ENCODE results near the gene SERAC1. TPM values are rescaled to one million over a fixed set of nuclear protein-coding genes. Genes with fewer than 3 reads are reported as not detected.
"Not testable (repeated sequence)": the region's sequence is repeated elsewhere in the genome, so short reads cannot be mapped to it uniquely, and the experiment has no call there.

The SERAC1 gene
- total RNA-seq, 1 experiment from 2014 or later: 14.4 TPM

- H3K36me3 ChIP-seq (replicated peaks; ENCODE audit: control insufficient read depth, insufficient read depth, low read length): no peaks in the 10 kb centered on the region
- H3K4me3 ChIP-seq (ENCODE audit: insufficient read depth, low read depth, low read length): no peak overlapping the region
- DNase-seq: no peak
- H3K27me3 ChIP-seq (ENCODE audit: control insufficient read depth, insufficient read depth, low read length): no peaks in the 10 kb centered on the region
These were observed 7.0 kb downstream of the SERAC1 start for GRCh38 chr6:158160932-158161539.

- Histone ChIP-seq H3K4me3 (ENCODE audit: insufficient read depth, low read depth, low read length) (no peak overlapping the region), H3K36me3 (replicated peaks; ENCODE audit: control insufficient read depth, insufficient read depth, low read length) (no peaks in the 10 kb centered on the region), H3K27me3 (ENCODE audit: control insufficient read depth, insufficient read depth, low read length) (no peaks in the 10 kb centered on the region)
- no peak for DNase-seq
These were observed 9.3 kb downstream of the SERAC1 start for GRCh38 chr6:158158748-158159147.

- no peak overlapping the region for H3K4me3 ChIP-seq (ENCODE audit: insufficient read depth, low read depth, low read length)
- H3K27me3 ChIP-seq (ENCODE audit: control insufficient read depth, insufficient read depth, low read length): no peaks in the 10 kb centered on the region
- DNase-seq: no peak
- H3K36me3 ChIP-seq (replicated peaks; ENCODE audit: control insufficient read depth, insufficient read depth, low read length): no peaks in the 10 kb centered on the region
These were observed 9.9 kb downstream of the SERAC1 start for GRCh38 chr6:158158123-158158522.

- DNase-seq: no peak
- Histone ChIP-seq H3K36me3 (replicated peaks; ENCODE audit: control insufficient read depth, insufficient read depth, low read length) (no peaks in the 10 kb centered on the region), H3K27me3 (ENCODE audit: control insufficient read depth, insufficient read depth, low read length) (no peaks in the 10 kb centered on the region), H3K4me3 (ENCODE audit: insufficient read depth, low read depth, low read length) (no peak overlapping the region)
These were observed 10.8 kb downstream of the SERAC1 start for GRCh38 chr6:158157064-158157764.

- DNase-seq: no peak
- Histone ChIP-seq H3K27me3 (ENCODE audit: control insufficient read depth, insufficient read depth, low read length) (no peaks in the 10 kb centered on the region), H3K4me3 (ENCODE audit: insufficient read depth, low read depth, low read length) (no peak overlapping the region), H3K36me3 (replicated peaks; ENCODE audit: control insufficient read depth, insufficient read depth, low read length) (no peaks in the 10 kb centered on the region)
These were observed 13.2 kb downstream of the SERAC1 start for GRCh38 chr6:158154816-158155215.

- Histone ChIP-seq H3K4me3 (ENCODE audit: insufficient read depth, low read depth, low read length) (no peak overlapping the region), H3K36me3 (replicated peaks; ENCODE audit: control insufficient read depth, insufficient read depth, low read length) (no peaks in the 10 kb centered on the region), H3K27me3 (ENCODE audit: control insufficient read depth, insufficient read depth, low read length) (no peaks in the 10 kb centered on the region)
- no peak for DNase-seq
These were observed 14.5 kb downstream of the SERAC1 start for GRCh38 chr6:158153576-158153975.

GRCh38 chr6:158152659-158153058, 15.4 kb downstream of the SERAC1 start:
- Histone ChIP-seq H3K27me3 (ENCODE audit: control insufficient read depth, insufficient read depth, low read length) (no peaks in the 10 kb centered on the region), H3K36me3 (replicated peaks; ENCODE audit: control insufficient read depth, insufficient read depth, low read length) (no peaks in the 10 kb centered on the region), H3K4me3 (ENCODE audit: insufficient read depth, low read depth, low read length) (no peak overlapping the region)
- DNase-seq: no peak

- not testable (repeated sequence) for H3K27me3 ChIP-seq (ENCODE audit: control insufficient read depth, insufficient read depth, low read length)
These were observed 16.0 kb downstream of the SERAC1 start for GRCh38 chr6:158152025-158152424.

GRCh38 chr6:158150701-158151100, 17.4 kb downstream of the SERAC1 start:
- Histone ChIP-seq H3K36me3 (replicated peaks; ENCODE audit: control insufficient read depth, insufficient read depth, low read length) (no peaks in the 10 kb centered on the region), H3K4me3 (ENCODE audit: insufficient read depth, low read depth, low read length) (no peak overlapping the region), H3K27me3 (ENCODE audit: control insufficient read depth, insufficient read depth, low read length) (no peaks in the 10 kb centered on the region)
- DNase-seq: no peak

More at GRCh38 chr6:158152025-158152424, 16.0 kb downstream of the SERAC1 start:
- not testable (repeated sequence) for H3K36me3 ChIP-seq (replicated peaks; ENCODE audit: control insufficient read depth, insufficient read depth, low read length); H3K4me3 ChIP-seq (ENCODE audit: insufficient read depth, low read depth, low read length); DNase-seq

- DNase-seq: no peak
- no peaks in the 10 kb centered on the region for H3K36me3 ChIP-seq (replicated peaks; ENCODE audit: control insufficient read depth, insufficient read depth, low read length)
- H3K4me3 ChIP-seq (ENCODE audit: insufficient read depth, low read depth, low read length): no peak overlapping the region
- H3K27me3 ChIP-seq (ENCODE audit: control insufficient read depth, insufficient read depth, low read length): no peaks in the 10 kb centered on the region
These were observed 18.4 kb downstream of the SERAC1 start for GRCh38 chr6:158149641-158150040.

- Histone ChIP-seq H3K36me3 (replicated peaks; ENCODE audit: control insufficient read depth, insufficient read depth, low read length) (no peaks in the 10 kb centered on the region), H3K4me3 (ENCODE audit: insufficient read depth, low read depth, low read length) (no peak overlapping the region), H3K27me3 (ENCODE audit: control insufficient read depth, insufficient read depth, low read length) (no peaks in the 10 kb centered on the region)
- peak; percentile 57 for DNase-seq
These were observed 24.4 kb downstream of the SERAC1 start for GRCh38 chr6:158143700-158144099.

- DNase-seq: no peak
- no peak overlapping the region for H3K4me3 ChIP-seq (ENCODE audit: insufficient read depth, low read depth, low read length)
- H3K27me3 ChIP-seq (ENCODE audit: control insufficient read depth, insufficient read depth, low read length): no peaks in the 10 kb centered on the region
- no peaks in the 10 kb centered on the region for H3K36me3 ChIP-seq (replicated peaks; ENCODE audit: control insufficient read depth, insufficient read depth, low read length)
These were observed 25.3 kb downstream of the SERAC1 start for GRCh38 chr6:158142789-158143188.

- no peak for DNase-seq
- no peaks in the 10 kb centered on the region for H3K27me3 ChIP-seq (ENCODE audit: control insufficient read depth, insufficient read depth, low read length)
- H3K4me3 ChIP-seq (ENCODE audit: insufficient read depth, low read depth, low read length): no peak overlapping the region
- no peaks in the 10 kb centered on the region for H3K36me3 ChIP-seq (replicated peaks; ENCODE audit: control insufficient read depth, insufficient read depth, low read length)
These were observed 36.1 kb downstream of the SERAC1 start for GRCh38 chr6:158131926-158132325.

GRCh38 chr6:158125271-158125670, 42.8 kb downstream of the SERAC1 start:
- no peak for DNase-seq
- H3K4me3 ChIP-seq (ENCODE audit: insufficient read depth, low read depth, low read length): no peak overlapping the region
- H3K27me3 ChIP-seq (ENCODE audit: control insufficient read depth, insufficient read depth, low read length): no peaks in the 10 kb centered on the region
- no peaks in the 10 kb centered on the region for H3K36me3 ChIP-seq (replicated peaks; ENCODE audit: control insufficient read depth, insufficient read depth, low read length)

- Histone ChIP-seq H3K36me3 (replicated peaks; ENCODE audit: control insufficient read depth, insufficient read depth, low read length) (no peaks in the 10 kb centered on the region), H3K27me3 (ENCODE audit: control insufficient read depth, insufficient read depth, low read length) (no peaks in the 10 kb centered on the region), H3K4me3 (ENCODE audit: insufficient read depth, low read depth, low read length) (no peak overlapping the region)
- no peak for DNase-seq
These were observed 43.8 kb downstream of the SERAC1 start for GRCh38 chr6:158124288-158124687.
